Measurements from ENCODE around the gene PHLPP1.
"Not testable (repeated sequence)": the region's sequence is repeated elsewhere in the genome, so short reads cannot be mapped to it uniquely, and the experiment has no call there.

- not testable (repeated sequence) for TF ChIP-seq CTCF (IDR thresholded peaks at IDR 0.05; ENCODE audit: insufficient read depth, low read depth, low read length); EZH2 (IDR thresholded peaks at IDR 0.05; ENCODE audit: insufficient read depth, low read length)
Observed at GRCh38 chr18:62913824-62914223, 198.5 kb downstream of the PHLPP1 start.

Measured in astrocyte (in vitro differentiated cells and primary cell).